Measurements from ENCODE around the gene DPF1.

DNA sequence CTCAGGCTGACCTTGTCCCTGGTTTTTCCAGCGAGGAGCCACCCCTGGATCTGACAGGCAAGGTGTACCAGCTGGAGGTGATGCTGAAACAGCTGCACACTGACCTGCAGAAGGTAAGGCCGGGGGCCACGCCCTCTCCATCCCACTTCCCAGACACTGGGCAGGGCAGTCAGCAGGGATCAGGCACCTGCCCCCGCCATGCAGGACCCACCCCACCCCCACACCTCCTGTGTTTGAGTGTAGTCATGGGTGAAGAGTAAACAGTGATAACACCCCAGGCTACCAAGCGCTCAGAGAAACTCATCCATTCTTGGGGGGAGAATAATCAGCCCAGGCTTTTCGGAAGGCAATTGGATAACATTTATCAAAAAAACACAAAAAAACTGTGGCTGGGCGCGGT lies 19.9 kb downstream of the DPF1 start:
- TF ChIP-seq, protein P1, sequence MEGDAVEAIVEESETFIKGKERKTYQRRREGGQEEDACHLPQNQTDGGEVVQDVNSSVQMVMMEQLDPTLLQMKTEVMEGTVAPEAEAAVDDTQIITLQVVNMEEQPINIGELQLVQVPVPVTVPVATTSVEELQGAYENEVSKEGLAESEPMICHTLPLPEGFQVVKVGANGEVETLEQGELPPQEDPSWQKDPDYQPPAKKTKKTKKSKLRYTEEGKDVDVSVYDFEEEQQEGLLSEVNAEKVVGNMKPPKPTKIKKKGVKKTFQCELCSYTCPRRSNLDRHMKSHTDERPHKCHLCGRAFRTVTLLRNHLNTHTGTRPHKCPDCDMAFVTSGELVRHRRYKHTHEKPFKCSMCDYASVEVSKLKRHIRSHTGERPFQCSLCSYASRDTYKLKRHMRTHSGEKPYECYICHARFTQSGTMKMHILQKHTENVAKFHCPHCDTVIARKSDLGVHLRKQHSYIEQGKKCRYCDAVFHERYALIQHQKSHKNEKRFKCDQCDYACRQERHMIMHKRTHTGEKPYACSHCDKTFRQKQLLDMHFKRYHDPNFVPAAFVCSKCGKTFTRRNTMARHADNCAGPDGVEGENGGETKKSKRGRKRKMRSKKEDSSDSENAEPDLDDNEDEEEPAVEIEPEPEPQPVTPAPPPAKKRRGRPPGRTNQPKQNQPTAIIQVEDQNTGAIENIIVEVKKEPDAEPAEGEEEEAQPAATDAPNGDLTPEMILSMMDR (IDR thresholded peaks at IDR 0.05), result no peak
- TF ChIP-seq, protein P2, sequence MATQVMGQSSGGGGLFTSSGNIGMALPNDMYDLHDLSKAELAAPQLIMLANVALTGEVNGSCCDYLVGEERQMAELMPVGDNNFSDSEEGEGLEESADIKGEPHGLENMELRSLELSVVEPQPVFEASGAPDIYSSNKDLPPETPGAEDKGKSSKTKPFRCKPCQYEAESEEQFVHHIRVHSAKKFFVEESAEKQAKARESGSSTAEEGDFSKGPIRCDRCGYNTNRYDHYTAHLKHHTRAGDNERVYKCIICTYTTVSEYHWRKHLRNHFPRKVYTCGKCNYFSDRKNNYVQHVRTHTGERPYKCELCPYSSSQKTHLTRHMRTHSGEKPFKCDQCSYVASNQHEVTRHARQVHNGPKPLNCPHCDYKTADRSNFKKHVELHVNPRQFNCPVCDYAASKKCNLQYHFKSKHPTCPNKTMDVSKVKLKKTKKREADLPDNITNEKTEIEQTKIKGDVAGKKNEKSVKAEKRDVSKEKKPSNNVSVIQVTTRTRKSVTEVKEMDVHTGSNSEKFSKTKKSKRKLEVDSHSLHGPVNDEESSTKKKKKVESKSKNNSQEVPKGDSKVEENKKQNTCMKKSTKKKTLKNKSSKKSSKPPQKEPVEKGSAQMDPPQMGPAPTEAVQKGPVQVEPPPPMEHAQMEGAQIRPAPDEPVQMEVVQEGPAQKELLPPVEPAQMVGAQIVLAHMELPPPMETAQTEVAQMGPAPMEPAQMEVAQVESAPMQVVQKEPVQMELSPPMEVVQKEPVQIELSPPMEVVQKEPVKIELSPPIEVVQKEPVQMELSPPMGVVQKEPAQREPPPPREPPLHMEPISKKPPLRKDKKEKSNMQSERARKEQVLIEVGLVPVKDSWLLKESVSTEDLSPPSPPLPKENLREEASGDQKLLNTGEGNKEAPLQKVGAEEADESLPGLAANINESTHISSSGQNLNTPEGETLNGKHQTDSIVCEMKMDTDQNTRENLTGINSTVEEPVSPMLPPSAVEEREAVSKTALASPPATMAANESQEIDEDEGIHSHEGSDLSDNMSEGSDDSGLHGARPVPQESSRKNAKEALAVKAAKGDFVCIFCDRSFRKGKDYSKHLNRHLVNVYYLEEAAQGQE (IDR thresholded peaks at IDR 0.05; ENCODE audit: insufficient read depth in 1 of 2, low read depth in 2 of 2, low read length in 1 of 2), result no peak

Data from Panc1 (cell line).